ENCODE data around the gene PPDPF. TPM values are rescaled to one million over a fixed set of nuclear protein-coding genes. Genes with fewer than 3 reads are reported as not detected.

PPDPF gene
- total and polyA plus RNA-seq, 2 of the 8 experiments (the other 6 are each of a cell fraction or from before 2014, with no cell fraction given): 30.5 to 138 TPM

- peaks cover 0 to 1% of the 10 kb centered on the region in 2 experiments for H4K20me1 ChIP-seq (replicated peaks in 1 of 2; ENCODE audit: control insufficient read depth in 1 of 2, insufficient read depth in 2 of 2, low read length in 2 of 2)
- H3K27me3 ChIP-seq (replicated peaks in 1 of 4; ENCODE audit: control insufficient read depth in 3 of 4, extremely low read depth in 1 of 4, insufficient read depth in 3 of 4, low read length in 3 of 4): no peaks in the 10 kb centered on the region; a peak in 1 of 7 replicates
- peak overlapping the region; percentile 79 for H4K8ac ChIP-seq (ENCODE audit: extremely low read depth, insufficient read depth, low read length)
- no peak overlapping the region for H3K14ac ChIP-seq (ENCODE audit: insufficient read length)
- H3K36me3 ChIP-seq (ENCODE audit: control insufficient read depth in 2 of 4, insufficient read depth in 4 of 4, low read length in 3 of 4): no peaks in the 10 kb centered on the region
- no peak overlapping the region for H2BK5ac ChIP-seq (ENCODE audit: low read depth, low read length)
- CTCF ChIA-PET (ENCODE audit: partially characterized antibody): interaction anchor here (0.6 to 2.5 kb wide), 6 partner anchors 16 to 330 kb away, joined by 3 to 17 read pairs (median 3); partner anchors contain the start of gene PTK6
- H3K4ac ChIP-seq (replicated peaks; ENCODE audit: insufficient read length, low read depth, low read length): no peak overlapping the region
- no peak overlapping the region for H3K27ac ChIP-seq (ENCODE audit: low read depth, low read length)
- H3K23me2 ChIP-seq (ENCODE audit: low read depth, low read length): peaks cover 4% of the 10 kb centered on the region; the same call in 1 of the 2 replicates
- no peak overlapping the region for H4K91ac ChIP-seq (replicated peaks; ENCODE audit: insufficient read length, low read length)
- WGBS, 2 experiments (ENCODE audit: extremely low coverage in 1 of 2, insufficient coverage in 1 of 2, insufficient read length in 1 of 2, insufficient replicate concordance in 2 of 2, low coverage in 1 of 2, low lambda C conversion rate in 2 of 2, missing lambda C conversion rate in 1 of 2): 72% methylated on average over 34 of the region's 38 CpGs; no CpG with 5 or more reads in 1 of the 2 experiments
- H3K4me3 ChIP-seq (ENCODE audit: extremely low read depth in 1 of 4, insufficient read depth in 2 of 4, low read depth in 3 of 4, low read length in 4 of 4): peak overlapping the region; percentile 47 to 99 (median 52)
- H2BK20ac ChIP-seq (ENCODE audit: low read length): no peak overlapping the region; the same call in 1 of the 2 replicates
- 0 out of 7 replicates have a peak overlapping the region, but pooled peaks of 1 of the 4 experiments have one; percentile 8 for H3K9ac ChIP-seq (replicated peaks in 1 of 4; ENCODE audit: extremely low read depth in 1 of 4, low read depth in 3 of 4, low read length in 3 of 4)
- H3K4me1 ChIP-seq (replicated peaks in 1 of 4; ENCODE audit: control insufficient read depth in 3 of 4, insufficient read depth in 4 of 4, low read length in 3 of 4): peaks cover 0 to 19% (median 14%) of the 10 kb centered on the region in 4 experiments; a peak in 6 of 7 replicates
- FAIRE-seq (no peak), DNase-seq (ENCODE audit: low read depth in 1 of 2, low spot score in 2 of 2) (no peak)
- POLR2A ChIA-PET (ENCODE audit: partially characterized antibody): interaction anchor here (1.4 to 1.5 kb wide), 3 partner anchors 34 to 183 kb away, joined by 4 to 7 read pairs (median 5); partner anchors contain the start of genes GMEB2 and PPDPF
- TF ChIP-seq KDM4A (IDR thresholded peaks at IDR 0.05; ENCODE audit: low read depth, low read length, severe bottlenecking): peak; percentile 14
- TF ChIP-seq EZH2 (IDR thresholded peaks at IDR 0.05; ENCODE audit: low read depth, low read length, severe bottlenecking): no peak
- H2BK15ac ChIP-seq (ENCODE audit: low read length): no peak overlapping the region; the same call in 1 of the 2 replicates
- no peaks in the 10 kb centered on the region for H3K9me3 ChIP-seq (ENCODE audit: insufficient read depth in 2 of 2, low read depth in 1 of 2, low read length in 1 of 2)
- no peaks in the 10 kb centered on the region for H3K79me2 ChIP-seq (ENCODE audit: control insufficient read depth in 1 of 2, insufficient read depth in 2 of 2, low read length in 2 of 2)
- H2AK5ac ChIP-seq (ENCODE audit: low read depth, low read length): no peak overlapping the region
- H2BK12ac ChIP-seq (ENCODE audit: low read depth, low read length): peak overlapping the region; percentile 9; the same call in 1 of the 2 replicates
- H3K56ac ChIP-seq (replicated peaks; ENCODE audit: insufficient read length, low read depth, low read length): no peak overlapping the region
- no peak overlapping the region for H2AFZ ChIP-seq (ENCODE audit: low read length)
- H3K18ac ChIP-seq (ENCODE audit: extremely low read depth, low read length): no peak overlapping the region; the same call in 1 of the 2 replicates
- no peak overlapping the region for H3K23ac ChIP-seq (ENCODE audit: insufficient read length)
- peak overlapping the region; percentile 21 for H4K5ac ChIP-seq (ENCODE audit: insufficient read length, low read depth, low read length)
- H2BK120ac ChIP-seq (replicated peaks; ENCODE audit: low read depth, low read length): no peak overlapping the region
- peak overlapping the region; percentile 49 to 95 for H3K4me2 ChIP-seq (ENCODE audit: insufficient read depth in 1 of 2, low read depth in 2 of 2, low read length in 2 of 2)
- H3K79me1 ChIP-seq (ENCODE audit: low read depth, low read length): no peaks in the 10 kb centered on the region
These were observed 34.1 kb downstream of the PPDPF start for GRCh38 chr20:63554361-63555278.

Measured in H1 (cell line).